ENCODE results near the gene ALS2CL. TPM values are rescaled to one million over a fixed set of nuclear protein-coding genes. Genes with fewer than 3 reads are reported as not detected.
"Not testable (repeated sequence)": the region's sequence is repeated elsewhere in the genome, so short reads cannot be mapped to it uniquely, and the experiment has no call there.

ALS2CL gene, protein sequence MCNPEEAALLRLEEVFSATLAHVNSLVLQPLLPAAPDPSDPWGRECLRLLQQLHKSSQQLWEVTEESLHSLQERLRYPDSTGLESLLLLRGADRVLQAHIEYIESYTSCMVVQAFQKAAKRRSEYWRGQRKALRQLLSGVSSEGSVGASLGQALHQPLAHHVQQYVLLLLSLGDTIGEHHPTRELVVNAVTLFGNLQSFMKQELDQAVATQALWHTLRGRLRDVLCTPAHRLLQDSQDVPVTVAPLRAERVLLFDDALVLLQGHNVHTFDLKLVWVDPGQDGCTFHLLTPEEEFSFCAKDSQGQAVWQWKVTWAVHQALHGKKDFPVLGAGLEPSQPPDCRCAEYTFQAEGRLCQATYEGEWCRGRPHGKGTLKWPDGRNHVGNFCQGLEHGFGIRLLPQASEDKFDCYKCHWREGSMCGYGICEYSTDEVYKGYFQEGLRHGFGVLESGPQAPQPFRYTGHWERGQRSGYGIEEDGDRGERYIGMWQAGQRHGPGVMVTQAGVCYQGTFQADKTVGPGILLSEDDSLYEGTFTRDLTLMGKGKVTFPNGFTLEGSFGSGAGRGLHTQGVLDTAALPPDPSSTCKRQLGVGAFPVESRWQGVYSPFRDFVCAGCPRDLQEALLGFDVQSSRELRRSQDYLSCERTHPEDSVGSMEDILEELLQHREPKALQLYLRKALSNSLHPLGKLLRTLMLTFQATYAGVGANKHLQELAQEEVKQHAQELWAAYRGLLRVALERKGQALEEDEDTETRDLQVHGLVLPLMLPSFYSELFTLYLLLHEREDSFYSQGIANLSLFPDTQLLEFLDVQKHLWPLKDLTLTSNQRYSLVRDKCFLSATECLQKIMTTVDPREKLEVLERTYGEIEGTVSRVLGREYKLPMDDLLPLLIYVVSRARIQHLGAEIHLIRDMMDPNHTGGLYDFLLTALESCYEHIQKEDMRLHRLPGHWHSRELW
- total RNA-seq = 1 to 10 TPM; 3.2 to 3.3 TPM

DNA sequence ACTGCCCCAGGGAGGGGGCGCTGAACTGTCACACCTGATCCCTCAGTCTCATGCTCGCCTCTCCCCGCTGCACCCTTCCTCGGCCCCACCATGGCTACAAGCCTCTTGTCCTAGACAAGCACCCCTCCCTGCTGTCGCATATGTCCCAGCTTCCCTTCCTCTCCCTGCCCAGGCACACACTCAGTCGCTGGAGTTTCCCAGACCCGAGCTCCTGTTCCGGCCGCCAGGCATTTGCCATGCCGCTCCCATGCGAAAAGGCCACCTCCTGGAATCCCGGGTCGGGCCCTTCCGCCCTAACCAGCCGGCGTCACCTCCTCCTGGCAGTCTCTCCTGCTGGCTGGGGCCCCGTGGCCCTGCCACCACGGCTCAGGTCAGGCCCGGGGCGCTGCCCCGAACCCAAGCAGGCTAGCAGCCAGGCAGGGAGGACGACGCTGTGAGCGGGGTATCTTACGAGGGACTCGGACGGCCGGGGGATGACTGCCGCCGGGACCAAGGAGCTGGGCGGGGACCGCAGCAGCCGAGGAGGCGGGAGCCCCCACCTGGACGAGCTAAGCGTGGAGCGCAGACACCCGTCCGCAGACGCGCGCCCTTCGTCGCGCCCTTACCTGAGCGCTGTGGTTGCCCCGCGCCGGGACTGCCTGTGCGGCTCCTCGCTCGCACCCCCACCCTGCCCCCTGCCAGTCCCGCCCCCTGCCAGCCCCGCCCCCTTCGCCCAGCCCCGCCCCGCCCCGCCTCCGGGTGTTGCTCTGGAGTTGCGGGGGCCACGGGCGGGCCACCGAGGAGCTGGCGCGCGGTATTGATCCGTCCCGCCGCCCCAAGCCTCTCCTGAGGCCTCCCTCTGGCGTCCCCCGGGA, at the start of gene ALS2CL:
Gene ALS2CL, minus strand, starts transcription at position 642 of the 854 bp plus-strand sequence. CDS start 4,239 bp downstream, outside the sequence.
- Mint-ChIP-seq H3K4me3 (peak within 1 kb of the TSS; percentile 73), H3K9me3 (ENCODE audit: low read depth) (no peaks in the 10 kb centered on the region), H3K27ac (peak within 1 kb of the TSS; percentile 55), H3K27me3 (no peaks in the 10 kb centered on the region), H3K4me1 (peaks cover 50% of the 10 kb centered on the region), H3K36me3 (ENCODE audit: low read depth) (no peaks in the 10 kb centered on the region)
- ChIA-PET POLR2A (no interaction called here), CTCF (interaction anchor here (0.5 to 2.1 kb wide), 5 partner anchors 18 to 238 kb away, joined by 3 to 6 read pairs (median 3); no protein-coding TSS in a partner anchor)
- ATAC-seq = peak; percentile 64
- peak; percentile 80 for DNase-seq
- intact Hi-C loops (cut with DNase I, micrococcal nuclease) = loop anchor here in 1 of 2 experiments (2.0 to 5.0 kb wide), 3 partner anchors 120 to 689 kb away; partner anchors contain the start of gene PTPN23

DNA sequence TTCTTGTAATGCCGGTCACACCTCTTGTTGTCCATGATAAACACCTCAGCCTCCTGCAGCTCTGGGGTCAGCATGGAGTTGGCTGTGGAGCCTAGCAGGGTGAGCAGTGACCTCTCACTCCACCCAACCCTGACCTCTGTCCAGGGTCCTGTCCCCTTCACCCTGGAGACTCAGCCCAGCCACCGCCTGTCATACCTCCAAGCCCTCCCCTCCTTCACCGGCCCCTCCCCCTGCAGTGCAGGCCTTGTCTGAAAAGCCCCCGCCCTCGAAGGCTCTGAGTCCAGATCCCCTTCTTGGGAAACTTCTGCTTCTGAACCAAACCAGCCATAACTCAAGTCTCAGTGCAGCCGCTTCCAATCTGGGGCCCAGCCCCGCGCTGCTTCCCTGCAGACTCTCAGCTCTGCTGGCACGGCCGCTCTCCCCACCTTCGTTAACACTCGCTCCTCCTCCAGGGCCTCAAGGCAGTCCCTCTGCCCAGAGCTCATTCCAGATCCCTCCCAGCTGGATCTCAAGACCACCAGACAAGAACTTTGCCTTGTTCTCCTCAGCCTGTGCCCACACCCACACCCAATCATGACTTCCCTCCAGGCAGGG, 49.6 kb upstream of the ALS2CL start:
- H3K9me3 Mint-ChIP-seq (ENCODE audit: low read depth) = no peaks in the 10 kb centered on the region
- no peaks in the 10 kb centered on the region for H3K36me3 Mint-ChIP-seq (ENCODE audit: low read depth)
- DNase-seq (no peak), ATAC-seq (no peak)
- ChIA-PET POLR2A (no interaction called here), CTCF (interaction anchor here (0.5 kb wide), 1 partner anchor 327 kb away, joined by 3 read pairs; no protein-coding TSS in a partner anchor)
- intact Hi-C loops (cut with DNase I, micrococcal nuclease) = no loop called here
- no peaks in the 10 kb centered on the region for H3K4me1 Mint-ChIP-seq
- no peak overlapping the region for H3K27ac Mint-ChIP-seq
- no peak overlapping the region for H3K4me3 Mint-ChIP-seq
- H3K27me3 Mint-ChIP-seq = peaks cover 1% of the 10 kb centered on the region

DNA sequence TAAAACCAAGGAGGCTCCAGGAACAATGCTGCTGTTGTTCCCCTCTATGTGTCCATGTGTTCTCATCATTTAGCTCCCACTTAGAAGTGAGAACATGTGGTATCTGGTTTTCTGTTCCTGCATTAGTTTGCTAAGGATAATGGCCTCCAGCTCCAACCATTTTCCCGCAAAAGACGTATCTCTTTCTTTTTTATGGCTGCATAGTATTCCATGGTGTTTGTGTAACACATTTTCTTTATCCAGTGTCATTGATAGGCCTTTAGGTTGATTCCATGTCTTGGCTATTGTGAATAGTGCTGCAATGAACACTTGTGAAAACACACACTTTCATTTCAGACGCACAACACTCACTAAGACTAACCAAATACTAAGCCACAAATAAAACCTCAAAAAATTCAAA, 46.1 kb upstream of the ALS2CL start:
- H3K9me3 Mint-ChIP-seq (ENCODE audit: low read depth); POLR2A ChIA-PET: not testable (repeated sequence)

DNA sequence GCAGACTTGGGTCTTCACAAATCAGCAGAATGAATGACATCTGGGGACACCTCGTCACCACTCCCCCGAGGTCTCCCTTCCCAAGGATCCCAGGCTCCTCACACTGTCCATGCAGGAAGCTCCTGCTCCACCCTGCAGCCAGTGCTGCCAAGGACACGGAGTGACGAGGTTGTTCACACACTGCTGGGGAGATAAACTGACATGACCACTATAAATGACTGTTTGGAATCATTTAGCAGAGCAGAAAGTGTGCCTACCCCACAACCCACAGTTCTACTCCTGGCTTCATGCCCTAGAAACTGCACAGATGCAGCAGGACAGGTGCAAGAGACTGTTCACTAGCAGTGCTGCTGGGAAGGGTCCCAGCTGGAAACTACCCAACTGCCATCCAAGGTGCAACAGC, 43.9 kb upstream of the ALS2CL start:
- Mint-ChIP-seq H3K9me3 (ENCODE audit: low read depth) (no peaks in the 10 kb centered on the region), H3K36me3 (ENCODE audit: low read depth) (no peaks in the 10 kb centered on the region), H3K27ac (no peak overlapping the region), H3K27me3 (peaks cover 1% of the 10 kb centered on the region), H3K4me3 (no peak overlapping the region), H3K4me1 (no peaks in the 10 kb centered on the region)
- intact Hi-C loops (cut with DNase I, micrococcal nuclease) = no loop called here
- DNase-seq (no peak), ATAC-seq (no peak)
- ChIA-PET CTCF (interaction anchor here (0.7 kb wide), 1 partner anchor 653 kb away, joined by 3 read pairs; no protein-coding TSS in a partner anchor), POLR2A (no interaction called here)

More for the DNA sequence above, 46.1 kb upstream of the ALS2CL start:
- CTCF ChIA-PET; ATAC-seq; H3K4me3 Mint-ChIP-seq; H3K36me3 Mint-ChIP-seq (ENCODE audit: low read depth); DNase-seq; intact Hi-C loops (cut with DNase I, micrococcal nuclease); H3K27ac Mint-ChIP-seq; H3K27me3 Mint-ChIP-seq; H3K4me1 Mint-ChIP-seq: not testable (repeated sequence)

DNA sequence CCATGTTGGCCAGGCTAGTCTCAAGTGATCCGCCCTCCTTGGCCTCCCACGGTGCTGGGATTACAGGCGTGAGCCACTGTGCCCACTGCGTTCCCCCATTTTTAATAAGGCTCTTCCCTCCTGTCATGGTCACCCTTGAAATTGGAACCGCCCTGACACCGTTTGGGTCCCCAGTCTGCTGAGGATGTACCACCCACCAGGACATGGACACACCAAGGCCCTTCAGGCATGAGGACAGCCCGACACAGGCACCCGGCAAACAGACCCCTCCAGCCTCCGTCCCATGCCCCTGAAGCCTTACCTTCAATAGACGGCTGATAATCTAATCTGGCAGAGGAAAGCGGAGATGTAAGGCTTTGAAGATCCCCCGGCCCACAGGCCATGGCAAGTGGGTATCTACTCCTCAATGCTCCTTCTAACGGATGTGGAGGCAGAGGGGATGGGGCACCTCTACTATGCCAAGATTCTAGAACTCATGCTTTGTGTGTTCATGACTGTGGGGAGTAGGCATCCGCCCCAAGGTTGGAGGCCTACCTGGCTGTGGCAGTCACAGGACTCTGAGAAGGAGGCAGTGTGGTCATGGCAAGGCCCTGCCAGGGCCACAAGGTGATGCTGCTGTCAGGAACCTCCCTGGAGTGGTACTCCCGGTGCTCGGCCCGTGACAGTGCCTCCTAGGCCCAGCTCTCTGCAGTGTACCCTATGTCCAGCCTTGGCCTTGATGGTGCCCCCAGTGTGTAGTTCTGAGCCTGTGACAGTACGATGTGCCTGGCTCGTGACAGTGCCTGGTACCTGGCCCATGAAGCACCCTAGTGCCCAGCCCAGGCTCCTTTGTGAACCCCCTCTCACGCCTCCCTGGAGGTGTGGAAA, 42.8 kb upstream of the ALS2CL start:
- Mint-ChIP-seq H3K27me3 (peaks cover 1% of the 10 kb centered on the region), H3K27ac (no peak overlapping the region), H3K4me1 (no peaks in the 10 kb centered on the region), H3K4me3 (no peak overlapping the region), H3K9me3 (ENCODE audit: low read depth) (no peaks in the 10 kb centered on the region), H3K36me3 (ENCODE audit: low read depth) (no peaks in the 10 kb centered on the region)
- CTCF ChIA-PET = interaction anchor here (0.5 kb wide), 1 partner anchor 973 kb away, joined by 3 read pairs; no protein-coding TSS in a partner anchor
- intact Hi-C loops (cut with DNase I, micrococcal nuclease) = no loop called here
- ATAC-seq (no peak), DNase-seq (no peak)
- POLR2A ChIA-PET = no interaction called here

DNA sequence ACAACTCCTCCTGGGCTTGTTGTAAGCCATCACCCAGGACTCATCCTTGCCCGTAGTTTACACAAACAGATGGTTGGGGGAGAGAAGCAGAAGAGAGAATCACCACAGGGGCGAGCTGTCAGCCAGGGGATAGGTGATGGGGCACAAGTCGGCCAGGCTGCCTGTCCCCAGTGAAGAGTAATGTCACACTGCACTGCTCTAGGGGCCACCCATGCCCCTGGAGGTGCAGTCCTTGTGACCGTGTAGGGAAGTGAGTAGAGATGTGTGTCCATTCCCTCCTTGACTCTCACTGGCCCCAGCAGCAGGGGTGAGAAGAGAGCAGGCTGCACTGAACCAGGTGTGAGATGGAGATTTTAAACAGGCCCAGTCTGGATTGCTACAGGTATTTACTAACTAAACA, 41.3 kb upstream of the ALS2CL start:
- ATAC-seq (no peak), DNase-seq (no peak)
- no peak overlapping the region for H3K4me3 Mint-ChIP-seq
- intact Hi-C loops (cut with DNase I, micrococcal nuclease) = no loop called here
- H3K27me3 Mint-ChIP-seq = peaks cover 1% of the 10 kb centered on the region
- CTCF ChIA-PET = no interaction called here
- POLR2A ChIA-PET = no interaction called here
- no peaks in the 10 kb centered on the region for H3K9me3 Mint-ChIP-seq (ENCODE audit: low read depth)
- H3K27ac Mint-ChIP-seq = no peak overlapping the region
- H3K4me1 Mint-ChIP-seq = no peaks in the 10 kb centered on the region
- H3K36me3 Mint-ChIP-seq (ENCODE audit: low read depth) = no peaks in the 10 kb centered on the region

DNA sequence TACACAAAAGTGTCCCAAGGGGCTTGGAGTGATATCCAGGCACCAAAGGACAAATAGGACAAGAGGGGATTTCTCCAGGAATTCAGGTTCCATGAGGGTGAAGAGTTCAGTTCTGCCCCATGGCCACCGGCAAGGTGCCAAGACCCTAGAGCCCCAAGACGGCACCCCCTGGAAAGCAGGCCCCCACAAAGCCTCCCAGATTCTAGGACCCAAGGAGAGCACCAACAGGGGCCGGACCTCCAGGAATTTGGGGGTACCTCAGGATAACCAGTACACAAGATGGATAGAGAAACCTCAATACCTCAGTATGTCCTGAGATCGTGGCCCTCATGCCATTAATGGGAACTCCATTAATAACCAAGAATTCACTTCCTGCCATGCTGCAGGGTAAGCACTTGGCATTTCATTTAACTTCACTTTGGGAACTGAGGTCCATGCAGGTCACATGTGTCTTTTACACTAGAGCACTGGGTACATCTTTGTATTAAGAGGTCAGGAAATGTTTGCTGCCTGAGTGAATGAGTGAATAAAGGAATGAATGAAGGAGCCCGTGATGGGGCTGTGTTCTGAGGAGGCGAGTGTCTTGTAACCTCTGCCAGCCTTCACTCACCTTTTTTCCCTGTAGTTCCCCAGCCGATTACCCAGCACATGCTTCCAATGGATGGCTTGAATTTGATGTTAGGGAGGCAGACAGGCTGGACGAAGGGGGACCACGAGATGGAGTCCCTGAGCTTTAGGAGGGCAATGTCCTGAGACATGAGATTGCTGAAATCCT, 39.7 kb upstream of the ALS2CL start:
- CTCF ChIA-PET = no interaction called here
- ATAC-seq (no peak), DNase-seq (no peak)
- H3K36me3 Mint-ChIP-seq (ENCODE audit: low read depth) = no peaks in the 10 kb centered on the region
- POLR2A ChIA-PET = no interaction called here
- H3K4me1 Mint-ChIP-seq = no peaks in the 10 kb centered on the region
- intact Hi-C loops (cut with DNase I, micrococcal nuclease) = no loop called here
- H3K27ac Mint-ChIP-seq = no peak overlapping the region
- no peak overlapping the region for H3K4me3 Mint-ChIP-seq
- no peaks in the 10 kb centered on the region for H3K9me3 Mint-ChIP-seq (ENCODE audit: low read depth)
- H3K27me3 Mint-ChIP-seq = no peaks in the 10 kb centered on the region

DNA sequence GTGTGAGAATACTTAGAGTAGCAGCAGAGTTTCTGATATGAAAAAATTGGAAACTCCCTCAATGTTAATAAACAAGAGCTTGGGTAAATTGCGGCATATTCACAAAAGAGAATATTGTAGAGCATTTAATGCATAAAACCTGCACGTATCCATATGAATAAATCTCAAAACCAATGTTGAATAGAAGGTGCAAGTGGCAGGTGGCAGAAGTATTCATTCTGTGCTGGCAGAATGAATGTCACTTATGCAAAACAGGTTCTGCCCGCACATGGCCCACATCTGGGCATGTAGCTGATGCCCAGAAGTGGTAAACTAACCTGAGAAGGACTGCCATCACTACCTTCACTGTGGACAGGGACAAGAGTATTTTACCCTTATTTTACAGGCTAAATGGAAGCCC, 38.3 kb upstream of the ALS2CL start:
- H3K4me3 Mint-ChIP-seq = no peak overlapping the region
- H3K36me3 Mint-ChIP-seq (ENCODE audit: low read depth) = no peaks in the 10 kb centered on the region
- ChIA-PET CTCF (no interaction called here), POLR2A (no interaction called here)
- H3K27me3 Mint-ChIP-seq = peaks cover 2% of the 10 kb centered on the region
- no peaks in the 10 kb centered on the region for H3K9me3 Mint-ChIP-seq (ENCODE audit: low read depth)
- DNase-seq (no peak), ATAC-seq (no peak)
- no peaks in the 10 kb centered on the region for H3K4me1 Mint-ChIP-seq
- intact Hi-C loops (cut with DNase I, micrococcal nuclease) = no loop called here
- no peak overlapping the region for H3K27ac Mint-ChIP-seq

DNA sequence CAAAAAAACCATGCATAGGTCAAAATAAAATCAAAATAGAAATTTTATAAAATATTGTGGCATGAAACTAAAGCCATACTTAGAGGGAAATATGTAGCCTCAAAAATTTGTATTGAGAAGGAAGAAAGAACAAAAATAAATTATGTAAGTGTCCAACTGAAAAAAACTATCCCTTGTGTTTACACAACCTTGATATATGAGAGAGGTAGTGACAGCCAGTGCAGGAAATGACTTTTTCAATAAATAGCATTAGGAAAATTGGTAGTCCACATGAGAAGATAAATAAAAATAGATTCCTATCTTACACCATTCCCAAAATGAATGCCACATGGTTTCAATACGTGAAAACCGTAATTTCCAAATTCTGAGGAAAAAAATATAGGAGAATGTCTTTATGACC, 37.3 kb upstream of the ALS2CL start:
- CTCF ChIA-PET = interaction anchor here (1.8 kb wide), 1 partner anchor 10 kb away, joined by 5 read pairs; no protein-coding TSS in a partner anchor
- Mint-ChIP-seq H3K9me3 (ENCODE audit: low read depth) (no peaks in the 10 kb centered on the region), H3K4me3 (no peak overlapping the region), H3K36me3 (ENCODE audit: low read depth) (no peaks in the 10 kb centered on the region), H3K27ac (no peak overlapping the region), H3K4me1 (no peaks in the 10 kb centered on the region), H3K27me3 (peaks cover 2% of the 10 kb centered on the region)
- ATAC-seq (no peak), DNase-seq (no peak)
- POLR2A ChIA-PET = no interaction called here
- intact Hi-C loops (cut with DNase I, micrococcal nuclease) = no loop called here
